DND-41 (cell line): Measurements from ENCODE around the gene SPESP1.

Experiments
- EZH2 ChIP-seq: IDR thresholded peaks from 3 replicates; pipeline ENCODE4 v1.6.1; 2012; ENCODE audit warnings: borderline replicate concordance, low read depth, mild to moderate bottlenecking, moderate library complexity, low read length, inconsistent platforms; ENCODE audit not compliant: severe bottlenecking
- TF ChIP-seq, protein P1 (sequence below): IDR thresholded peaks from 2 replicates; pipeline ENCODE4 v1.5.1; 2012; ENCODE audit warnings: borderline replicate concordance, low read length, moderate library complexity, mild to moderate bottlenecking; ENCODE audit not compliant: poor library complexity, severe bottlenecking; ENCODE audit errors: extremely low read depth

DNA sequence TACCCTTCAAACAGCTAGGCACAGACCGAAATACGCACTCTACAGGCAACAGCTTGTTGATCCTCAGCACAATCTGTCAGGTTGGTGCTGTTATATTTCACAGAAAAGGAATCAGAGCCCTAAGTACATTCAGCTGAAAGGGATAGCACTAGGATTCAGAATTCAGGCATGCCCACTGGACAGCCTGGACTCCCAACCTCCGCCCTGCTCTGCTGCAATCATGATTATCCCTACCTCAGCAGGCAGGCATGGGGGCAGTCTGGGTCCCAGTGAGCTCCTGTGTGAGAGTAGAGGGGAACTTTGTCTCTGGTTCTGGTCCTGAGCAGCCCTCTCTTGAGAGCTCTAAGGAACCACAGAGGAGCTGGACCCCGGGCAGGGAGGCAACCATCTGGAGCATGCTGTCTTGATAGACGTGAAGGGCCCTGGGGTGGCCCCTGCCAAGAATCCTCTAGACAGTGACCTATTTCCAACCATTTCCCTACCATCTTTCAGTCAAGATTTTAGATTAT, 60.7 kb downstream of the SPESP1 start:
- no peak for TF ChIP-seq EZH2
- TF ChIP-seq, protein P1, sequence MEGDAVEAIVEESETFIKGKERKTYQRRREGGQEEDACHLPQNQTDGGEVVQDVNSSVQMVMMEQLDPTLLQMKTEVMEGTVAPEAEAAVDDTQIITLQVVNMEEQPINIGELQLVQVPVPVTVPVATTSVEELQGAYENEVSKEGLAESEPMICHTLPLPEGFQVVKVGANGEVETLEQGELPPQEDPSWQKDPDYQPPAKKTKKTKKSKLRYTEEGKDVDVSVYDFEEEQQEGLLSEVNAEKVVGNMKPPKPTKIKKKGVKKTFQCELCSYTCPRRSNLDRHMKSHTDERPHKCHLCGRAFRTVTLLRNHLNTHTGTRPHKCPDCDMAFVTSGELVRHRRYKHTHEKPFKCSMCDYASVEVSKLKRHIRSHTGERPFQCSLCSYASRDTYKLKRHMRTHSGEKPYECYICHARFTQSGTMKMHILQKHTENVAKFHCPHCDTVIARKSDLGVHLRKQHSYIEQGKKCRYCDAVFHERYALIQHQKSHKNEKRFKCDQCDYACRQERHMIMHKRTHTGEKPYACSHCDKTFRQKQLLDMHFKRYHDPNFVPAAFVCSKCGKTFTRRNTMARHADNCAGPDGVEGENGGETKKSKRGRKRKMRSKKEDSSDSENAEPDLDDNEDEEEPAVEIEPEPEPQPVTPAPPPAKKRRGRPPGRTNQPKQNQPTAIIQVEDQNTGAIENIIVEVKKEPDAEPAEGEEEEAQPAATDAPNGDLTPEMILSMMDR = no peak
